ENCODE data around the gene CIDEB.

- TF ChIP-seq POLR2AphosphoS5 (IDR thresholded peaks at IDR 0.05; ENCODE audit: borderline replicate concordance, low read depth, low read length) (no peak), EZH2 (IDR thresholded peaks at IDR 0.05) (no peak), FOXP2 (optimal IDR thresholded peaks at IDR 0.05; ENCODE audit: control extremely low read depth, extremely low read length, insufficient read depth) (no peak)
Measured at GRCh38 chr14:24339284-24340151, 31.7 kb upstream of the CIDEB start, which contains the start of gene RIPK3.

All from SK-N-MC (cell line).